ENCODE results near the gene S100A14.
"Not testable (repeated sequence)": the region's sequence is repeated elsewhere in the genome, so short reads cannot be mapped to it uniquely, and the experiment has no call there.

S100A14 gene

GRCh38 chr1:153616144-153616916, at the start of gene S100A14:
TSS of gene S100A14 (minus strand) at chr1:153616325. CDS start at chr1:153615858, 467 bp downstream.
- no peak for DNase-seq

- no peak for DNase-seq
Observed at GRCh38 chr1:153663211-153663610, 47.1 kb upstream of the S100A14 start.

- DNase-seq: no peak
Observed at GRCh38 chr1:153662269-153662668, 46.1 kb upstream of the S100A14 start.

GRCh38 chr1:153661111-153661708, 45.1 kb upstream of the S100A14 start:
- DNase-seq: no peak

GRCh38 chr1:153659656-153660055, 43.5 kb upstream of the S100A14 start:
- no peak for DNase-seq

- DNase-seq: no peak
Observed at GRCh38 chr1:153659175-153659534, 43.0 kb upstream of the S100A14 start.

GRCh38 chr1:153658400-153659174, 42.5 kb upstream of the S100A14 start, which contains the start of gene SNAPIN:
TSS of gene SNAPIN (plus strand) at chr1:153658703. CDS start at chr1:153658744, 41 bp downstream.
- DNase-seq: peak; percentile 89

- peak; percentile 29 for DNase-seq
Observed at GRCh38 chr1:153655333-153655732, 39.2 kb upstream of the S100A14 start.

GRCh38 chr1:153652805-153653500, 36.8 kb upstream of the S100A14 start:
- DNase-seq: no peak

- DNase-seq: no peak
Observed at GRCh38 chr1:153651771-153652170, 35.6 kb upstream of the S100A14 start.

- DNase-seq: peak; percentile 83
Observed at GRCh38 chr1:153649863-153650235, 33.7 kb upstream of the S100A14 start.

- DNase-seq: no peak
Observed at GRCh38 chr1:153649137-153649862, 33.2 kb upstream of the S100A14 start.

GRCh38 chr1:153648000-153648643, 32.0 kb upstream of the S100A14 start:
- DNase-seq: no peak

- DNase-seq: no peak
Observed at GRCh38 chr1:153647346-153647714, 31.2 kb upstream of the S100A14 start.

- DNase-seq: no peak
Observed at GRCh38 chr1:153646672-153647345, 30.7 kb upstream of the S100A14 start.

GRCh38 chr1:153643816-153644215, 27.7 kb upstream of the S100A14 start:
- no peak for DNase-seq

- DNase-seq: no peak
Observed at GRCh38 chr1:153643100-153643499, 27.0 kb upstream of the S100A14 start.

- DNase-seq: no peak
Observed at GRCh38 chr1:153642161-153642560, 26.0 kb upstream of the S100A14 start.

GRCh38 chr1:153640861-153641260, 24.7 kb upstream of the S100A14 start:
- DNase-seq: no peak

GRCh38 chr1:153640213-153640612, 24.1 kb upstream of the S100A14 start:
- DNase-seq: not testable (repeated sequence)

- DNase-seq: no peak
Observed at GRCh38 chr1:153639280-153639679, 23.2 kb upstream of the S100A14 start.
